HEK293T (cell line): Measurements from ENCODE around the gene INKA1.

ENCODE experiments used
- ARNT ChIP-seq: fragments of 450-650 bp; IDR thresholded peaks from 2 replicates; pipeline ENCODE4 v1.6.1; 2017; ENCODE audit warnings: mild to moderate bottlenecking
- ELF4 ChIP-seq: fragments of 450-650 bp; IDR thresholded peaks from 2 replicates; pipeline ENCODE4 v1.6.1; 2017; ENCODE audit warnings: antibody characterized with exemption
- SP1 ChIP-seq: fragments of 450-650 bp; IDR thresholded peaks from 2 replicates; pipeline ENCODE4 v1.6.1; 2017
- TARDBP ChIP-seq: fragments of 450-650 bp; IDR thresholded peaks from 2 replicates; pipeline ENCODE4 v1.6.1; 2016

- TF ChIP-seq ARNT (no peak), SP1 (no peak), TARDBP (no peak), ELF4 (no peak)
Observed at GRCh38 chr3:49844464-49845183, 41.6 kb downstream of the INKA1 start.
